Astrocyte (in vitro differentiated cells and primary cell): ENCODE data around the gene WDR20. TPM values are rescaled to one million over a fixed set of nuclear protein-coding genes. Genes with fewer than 3 reads are reported as not detected.

Experiments used
- DNase-seq: peaks from one replicate; pipeline ENCODE4 v3.0.0-alpha.2; 2010; ENCODE audit warnings: low read depth
- FAIRE-seq: peaks from 2 replicates; lab custom pipeline; 2011; peaks lifted over from hg19 to GRCh38; lab: Jason Lieb, UNC
- H2AFZ ChIP-seq: 2 replicates; pipeline ENCODE4 v1.6.0; 2012; ENCODE audit warnings: low read depth, low read length, inconsistent platforms
- H3K27ac ChIP-seq: 2 replicates; pipeline ENCODE4 v1.5.1; 2011; ENCODE audit warnings: low read depth, low read length, inconsistent platforms
- H3K27me3 ChIP-seq: 2 replicates; pipeline ENCODE4 v1.6.0; 2011; ENCODE audit warnings: low read length, inconsistent platforms; ENCODE audit not compliant: insufficient read depth
- H3K36me3 ChIP-seq: 2 replicates; pipeline ENCODE4 v1.5.1; 2011; ENCODE audit warnings: low read length, inconsistent platforms; ENCODE audit not compliant: insufficient read depth
- H3K4me1 ChIP-seq: 2 replicates; pipeline ENCODE4 v1.5.1; 2011; ENCODE audit warnings: low read length, inconsistent platforms; ENCODE audit not compliant: insufficient read depth
- H3K4me2 ChIP-seq: 2 replicates; pipeline ENCODE4 v1.6.0; 2012; ENCODE audit warnings: low read length, inconsistent platforms
- H3K4me3 ChIP-seq: 2 replicates; pipeline ENCODE4 v1.5.1; 2011; ENCODE audit warnings: low read depth, mild to moderate bottlenecking, low read length, inconsistent platforms; ENCODE audit not compliant: insufficient read depth
- H3K79me2 ChIP-seq: 2 replicates; pipeline ENCODE4 v1.6.0; 2012; ENCODE audit warnings: mild to moderate bottlenecking, low read length, inconsistent platforms; ENCODE audit not compliant: insufficient read depth
- H3K9ac ChIP-seq: 2 replicates; pipeline ENCODE4 v1.6.0; 2012; ENCODE audit warnings: mild to moderate bottlenecking, low read length, inconsistent platforms
- H3K9me3 ChIP-seq: 2 replicates; pipeline ENCODE4 v1.5.1; 2012; ENCODE audit warnings: low read depth, mild to moderate bottlenecking, low read length, inconsistent platforms; ENCODE audit not compliant: insufficient read depth
- H4K20me1 ChIP-seq: 2 replicates; pipeline ENCODE4 v1.6.0; 2012; ENCODE audit warnings: low read length, inconsistent platforms; ENCODE audit not compliant: insufficient read depth
- H3K27ac Mint-ChIP-seq: one replicate; pipeline ENCODE4 v1.8.0; 2021; ENCODE audit warnings: mild to moderate bottlenecking, mixed read lengths; ENCODE audit not compliant: unreplicated experiment
- H3K27me3 Mint-ChIP-seq: one replicate; pipeline ENCODE4 v1.8.0; 2021; ENCODE audit warnings: low read depth, mixed read lengths; ENCODE audit not compliant: unreplicated experiment
- H3K36me3 Mint-ChIP-seq: one replicate; pipeline ENCODE4 v1.8.0; 2021; ENCODE audit warnings: low read depth, mixed read lengths; ENCODE audit not compliant: unreplicated experiment
- H3K4me1 Mint-ChIP-seq: one replicate; pipeline ENCODE4 v1.8.0; 2021; ENCODE audit warnings: low read depth, mixed read lengths; ENCODE audit not compliant: unreplicated experiment
- H3K4me3 Mint-ChIP-seq: one replicate; pipeline ENCODE4 v1.8.0; 2021; ENCODE audit warnings: mild to moderate bottlenecking, moderate library complexity, mixed read lengths; ENCODE audit not compliant: unreplicated experiment
- H3K9me3 Mint-ChIP-seq: one replicate; pipeline ENCODE4 v1.8.0; 2021; ENCODE audit warnings: mild to moderate bottlenecking, mixed read lengths; ENCODE audit not compliant: unreplicated experiment
- CTCF ChIP-seq: IDR thresholded peaks from 2 replicates; pipeline ENCODE4 v1.5.1; 2011; ENCODE audit warnings: low read depth, mild to moderate bottlenecking, inconsistent platforms, low read length, moderate library complexity; ENCODE audit not compliant: insufficient read depth
- EZH2 ChIP-seq: IDR thresholded peaks from 2 replicates; pipeline ENCODE4 v1.6.1; 2012; ENCODE audit warnings: mild to moderate bottlenecking, low read length, inconsistent platforms; ENCODE audit not compliant: insufficient read depth
- total RNA-seq: library from RNA; stranded (reverse); gene quantifications from 2 replicates; pipeline ENCODE4 v1.2.1, GENCODE V29; 2021

The WDR20 gene
- total RNA-seq, 1 donor from 2014 or later, result 23.6 TPM

- Histone ChIP-seq H2AFZ (no peak overlapping the region), H3K4me2 (no peak overlapping the region), H3K4me1 (peaks cover 24% of the 10 kb centered on the region), H3K9me3 (no peaks in the 10 kb centered on the region), H4K20me1 (peaks cover 72% of the 10 kb centered on the region), H3K27ac (no peak overlapping the region), H3K9ac (no peak overlapping the region), H3K79me2 (peaks cover 89% of the 10 kb centered on the region), H3K4me3 (no peak overlapping the region), H3K27me3 (no peaks in the 10 kb centered on the region), H3K36me3 (peaks cover 3% of the 10 kb centered on the region)
- peaks cover 40% of the 10 kb centered on the region for H3K4me1 Mint-ChIP-seq
- peaks cover 1% of the 10 kb centered on the region for H3K36me3 Mint-ChIP-seq
- no peaks in the 10 kb centered on the region for H3K27me3 Mint-ChIP-seq
- H3K9me3 Mint-ChIP-seq, result no peaks in the 10 kb centered on the region
- FAIRE-seq (no peak), DNase-seq (no peak)
- H3K27ac Mint-ChIP-seq, result no peak overlapping the region
- TF ChIP-seq EZH2, result no peak
- TF ChIP-seq CTCF, result no peak
- H3K4me3 Mint-ChIP-seq, result peak overlapping the region; percentile 10
Observed at GRCh38 chr14:102181187-102181586, 41.5 kb downstream of the WDR20 start.

- Histone ChIP-seq H3K4me3 (no peak overlapping the region), H3K79me2 (peaks cover 83% of the 10 kb centered on the region), H4K20me1 (peaks cover 71% of the 10 kb centered on the region), H3K4me1 (peaks cover 25% of the 10 kb centered on the region), H3K36me3 (peaks cover 3% of the 10 kb centered on the region), H2AFZ (no peak overlapping the region), H3K4me2 (peak overlapping the region; percentile 48), H3K9me3 (no peaks in the 10 kb centered on the region), H3K27ac (peak overlapping the region; percentile 50), H3K9ac (no peak overlapping the region), H3K27me3 (no peaks in the 10 kb centered on the region)
- FAIRE-seq, result no peak
- no peak for TF ChIP-seq EZH2
- TF ChIP-seq CTCF, result no peak
- Mint-ChIP-seq H3K36me3 (no peaks in the 10 kb centered on the region), H3K4me3 (no peak overlapping the region), H3K9me3 (no peaks in the 10 kb centered on the region), H3K27me3 (no peaks in the 10 kb centered on the region), H3K4me1 (peaks cover 45% of the 10 kb centered on the region), H3K27ac (no peak overlapping the region)
- peak; percentile 72 for DNase-seq
Observed at GRCh38 chr14:102182190-102182589, 42.5 kb downstream of the WDR20 start.

GRCh38 chr14:102182936-102183619 is 43.4 kb downstream of the WDR20 start:
- FAIRE-seq (no peak), DNase-seq (peak; percentile 79)
- peak overlapping the region; percentile 10 for H3K4me2 ChIP-seq
- no peak overlapping the region for H2AFZ ChIP-seq
- H3K36me3 ChIP-seq, result peaks cover 3% of the 10 kb centered on the region
- H3K27me3 ChIP-seq, result no peaks in the 10 kb centered on the region
- H3K27ac ChIP-seq, result peak overlapping the region; percentile 50
- no peak for TF ChIP-seq EZH2
- TF ChIP-seq CTCF, result no peak
- peaks cover 46% of the 10 kb centered on the region for H3K4me1 Mint-ChIP-seq
- no peak overlapping the region for H3K4me3 Mint-ChIP-seq
- no peaks in the 10 kb centered on the region for H3K36me3 Mint-ChIP-seq
- no peaks in the 10 kb centered on the region for H3K9me3 Mint-ChIP-seq
- peaks cover 83% of the 10 kb centered on the region for H3K79me2 ChIP-seq
- H4K20me1 ChIP-seq, result peaks cover 71% of the 10 kb centered on the region
- H3K9me3 ChIP-seq, result no peaks in the 10 kb centered on the region
- no peak overlapping the region for H3K27ac Mint-ChIP-seq
- H3K4me3 ChIP-seq, result no peak overlapping the region
- no peak overlapping the region for H3K9ac ChIP-seq
- no peaks in the 10 kb centered on the region for H3K27me3 Mint-ChIP-seq
- H3K4me1 ChIP-seq, result peaks cover 34% of the 10 kb centered on the region
